ENCODE results near the gene DNPH1.

- TF ChIP-seq CTCF (conservative IDR thresholded peaks at IDR 0.05; ENCODE audit: low read length) (no peak), EZH2phosphoT487 (IDR thresholded peaks at IDR 0.05; ENCODE audit: borderline replicate concordance) (no peak)
Observed at GRCh38 chr6:43242908-43243663, 13.8 kb upstream of the DNPH1 start, which contains the start of gene TTBK1.
